Measurements from ENCODE around the gene ADORA2B.

Gene ADORA2B

GRCh38 chr17:15998031-15998562 lies 53.2 kb downstream of the ADORA2B start:
- intact Hi-C loops (cut with DNase I; ENCODE audit: low total_unique reads): loop anchor here (5.0 kb wide), 1 partner anchor 736 kb away; no protein-coding TSS in a partner anchor
- H3K27ac ChIP-seq: peak overlapping the region in 1 of 2 donors; percentile 93
- peaks cover 0 to 23% (median 15%) of the 10 kb centered on the region in 4 donors for H3K4me1 ChIP-seq
- no peak for TF ChIP-seq CTCF (IDR thresholded peaks at IDR 0.05)
- H3K4me3 ChIP-seq: peak overlapping the region; percentile 77 to 88
- peaks cover 19 to 34% (median 20%) of the 10 kb centered on the region in 3 donors for H3K36me3 ChIP-seq
- no peaks in the 10 kb centered on the region for H3K27me3 ChIP-seq
- H3K9me3 ChIP-seq: no peaks in the 10 kb centered on the region
- DNase-seq: no peak

GRCh38 chr17:15999141-15999973 lies 54.4 kb downstream of the ADORA2B start, which contains the start of the genes TTC19 and ZSWIM7:
Gene TTC19, plus strand, starts transcription at chr17:15999824. Its CDS starts 25 bp downstream, at chr17:15999849.
Gene ZSWIM7, minus strand, starts transcription at chr17:15999704. Its CDS starts 110 bp downstream, at chr17:15999594.
- no peak for TF ChIP-seq CTCF (IDR thresholded peaks at IDR 0.05)
- intact Hi-C loops (cut with DNase I; ENCODE audit: low total_unique reads): loop anchor here (5.0 kb wide), 1 partner anchor 737 kb away; no protein-coding TSS in a partner anchor
- Histone ChIP-seq H3K4me3 (peak within 1 kb of the TSS; percentile 77 to 88), H3K4me1 (peaks cover 0 to 23% (median 15%) of the 10 kb centered on the region in 4 donors), H3K9me3 (no peaks in the 10 kb centered on the region), H3K36me3 (peaks cover 29 to 37% (median 32%) of the 10 kb centered on the region in 3 donors), H3K27ac (peak within 1 kb of the TSS; percentile 91 to 93), H3K27me3 (no peaks in the 10 kb centered on the region)
- peak; percentile 94 to 97 for DNase-seq

GRCh38 chr17:15999974-16000827 lies 55.3 kb downstream of the ADORA2B start:
- H3K27me3 ChIP-seq: no peaks in the 10 kb centered on the region

DNA sequence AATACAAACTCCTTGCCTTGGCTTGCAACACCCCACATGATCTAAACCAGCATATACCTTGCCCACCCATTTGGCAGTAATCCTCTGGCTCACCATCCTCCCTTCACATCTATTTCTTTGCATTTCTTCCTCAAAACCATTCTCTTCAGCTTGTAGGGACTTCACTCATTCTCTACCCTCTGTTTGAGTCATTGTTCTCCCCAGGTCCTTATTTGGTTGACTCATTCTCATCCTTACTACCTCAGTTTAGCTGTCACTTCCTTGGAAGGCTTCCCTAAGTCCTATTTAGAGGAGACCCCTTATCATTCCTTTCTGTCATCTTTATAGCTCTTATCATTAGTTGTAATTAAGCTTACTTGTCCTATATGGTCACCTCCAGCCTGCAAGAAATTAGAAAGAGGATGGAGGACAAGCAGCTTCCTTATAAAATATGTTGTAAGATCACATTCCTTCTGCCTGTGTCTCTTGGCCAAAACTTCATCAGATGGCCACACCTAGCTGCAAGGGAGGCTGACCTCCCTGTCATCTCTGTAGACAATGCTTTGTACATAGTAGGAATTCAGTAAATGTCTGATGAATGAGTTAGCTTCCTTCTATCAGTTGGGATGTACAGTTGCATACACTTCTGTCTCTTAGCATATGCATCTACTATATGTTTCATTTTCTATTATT lies 56.4 kb downstream of the ADORA2B start:
- intact Hi-C loops (cut with DNase I; ENCODE audit: low total_unique reads): no loop called here
- Histone ChIP-seq H3K27me3 (no peaks in the 10 kb centered on the region), H3K4me1 (peaks cover 0 to 23% (median 15%) of the 10 kb centered on the region in 4 donors), H3K4me3 (peak overlapping the region; percentile 77 to 88), H3K27ac (no peak overlapping the region), H3K9me3 (no peaks in the 10 kb centered on the region), H3K36me3 (peaks cover 48 to 56% (median 52%) of the 10 kb centered on the region in 3 donors)
- TF ChIP-seq CTCF (IDR thresholded peaks at IDR 0.05): no peak
- no peak for DNase-seq

More at GRCh38 chr17:15999974-16000827, 55.3 kb downstream of the ADORA2B start:
- Histone ChIP-seq H3K27ac (peak overlapping the region; percentile 91 to 93), H3K36me3 (peaks cover 36 to 46% (median 40%) of the 10 kb centered on the region in 3 donors), H3K4me3 (peak overlapping the region; percentile 77 to 88), H3K4me1 (peaks cover 0 to 23% (median 15%) of the 10 kb centered on the region in 4 donors), H3K9me3 (no peaks in the 10 kb centered on the region)
- no peak for TF ChIP-seq CTCF (IDR thresholded peaks at IDR 0.05)
- intact Hi-C loops (cut with DNase I; ENCODE audit: low total_unique reads): loop anchor here (5.0 kb wide), 1 partner anchor 738 kb away; no protein-coding TSS in a partner anchor
- peak; percentile 24 to 74 for DNase-seq

Measured in tibial artery (tissue), 4 donors.